K562 (cell line): ENCODE results near the gene ABCB10. TPM values are rescaled to one million over a fixed set of nuclear protein-coding genes. Genes with fewer than 3 reads are reported as not detected.

Experiments
- ATAC-seq: fragments of 200-7000 bp; cut with Tn5 transposase; 3 replicates; pipeline ENCODE4 v1.9.1; 2020; ENCODE audit warnings: moderate library complexity
- BruUV-seq: library from RNA; stranded (reverse); fragments of 400-500 nt; replicated peaks from 2 replicates; lab custom pipeline; 2021; lab: Mats Ljungman, UMichigan
- CTCF ChIA-PET: fragments of 300-600 bp; formaldehyde crosslinking; extraction: SDS; loops from one replicate; lab custom pipeline; 2021; ENCODE audit warnings: low intra/inter-chr PET ratio; lab: Yijun Ruan, JAX
- POLR2A ChIA-PET: fragments of 300-600, 350-650 bp; sonication (Branson Sonifier 250); formaldehyde crosslinking; extraction: SDS; loops from one replicate; lab custom pipeline; 2021; ENCODE audit warnings: antibody characterized with exemption, inconsistent platforms; lab: Yijun Ruan, JAX
- DNase-seq, 4 experiments: peaks; one replicate each; pipeline versions ENCODE4 v3.0.0 to v3.0.0-alpha.2; 2011 to 2018; ENCODE audit warnings: low spot score in 3 of 4, mixed read lengths in 3 of 4; ENCODE audit errors: extremely low read depth in 1 of 4
- FAIRE-seq: peaks from 2 replicates; lab custom pipeline; 2011; peaks lifted over from hg19 to GRCh38; lab: Jason Lieb, UNC
- H2AFZ ChIP-seq: 2 replicates; pipeline ENCODE4 v1.6.0; 2011; ENCODE audit warnings: low read depth, low read length, control low read depth, inconsistent platforms
- H3K27ac ChIP-seq: fragments of 200-600 bp; 3 replicates; pipeline ENCODE4 v1.8.0; 2011; ENCODE audit warnings: low read depth, mild to moderate bottlenecking, control low read depth, inconsistent platforms, low read length, moderate library complexity, mixed read lengths; ENCODE audit errors: extremely low read depth
- H3K27me3 ChIP-seq, 2 experiments: fragments of 300-600 bp in 1 of 2; 2 replicates in 1 of 2; 3 replicates in 1 of 2; pipeline versions ENCODE4 v1.6.0 to v1.8.0; 2011; ENCODE audit warnings: inconsistent platforms in 2 of 2, low read length in 2 of 2, mild to moderate bottlenecking in 1 of 2, mixed read lengths in 1 of 2, moderate library complexity in 1 of 2; ENCODE audit not compliant: control insufficient read depth in 2 of 2, insufficient read depth in 2 of 2
- H3K36me3 ChIP-seq: fragments of 300-600 bp; 3 replicates; pipeline ENCODE4 v1.8.0; 2011; ENCODE audit warnings: mild to moderate bottlenecking, low read length, inconsistent platforms; ENCODE audit not compliant: control insufficient read depth, insufficient read depth
- H3K4me1 ChIP-seq, 2 experiments: fragments of 200-600 bp in 1 of 2; replicated peaks in 1 of 2; 2 replicates in 1 of 2; 3 replicates in 1 of 2; pipeline versions ENCODE4 v1.5.1 to v1.8.0; 2011; ENCODE audit warnings: inconsistent platforms in 2 of 2, low read length in 2 of 2, mild to moderate bottlenecking in 1 of 2, mixed read lengths in 1 of 2, moderate library complexity in 1 of 2; ENCODE audit not compliant: control insufficient read depth in 2 of 2, insufficient read depth in 2 of 2
- H3K4me2 ChIP-seq: 2 replicates; pipeline ENCODE4 v1.6.1; 2011; ENCODE audit warnings: low read length, control low read depth, inconsistent platforms, mixed read lengths; ENCODE audit not compliant: insufficient read depth
- H3K4me3 ChIP-seq: fragments of 200-600 bp; sonication (generic), shearing (Covaris generic); 2 replicates; pipeline ENCODE4 v1.5.1; 2016; ENCODE audit warnings: control low read depth, inconsistent platforms
- H3K79me2 ChIP-seq: fragments of 200-600 bp; 3 replicates; pipeline ENCODE4 v1.8.0; 2011; ENCODE audit warnings: low read length, inconsistent platforms; ENCODE audit not compliant: control insufficient read depth, insufficient read depth
- H3K9ac ChIP-seq, 2 experiments: 2 replicates each; pipeline versions ENCODE4 v1.6.0 to v1.6.1; 2011; ENCODE audit warnings: low read depth in 2 of 2, low read length in 2 of 2, control low read depth in 1 of 2, inconsistent platforms in 1 of 2, mild to moderate bottlenecking in 1 of 2, mixed read lengths in 1 of 2; ENCODE audit not compliant: insufficient read depth in 1 of 2
- H3K9me1 ChIP-seq: one replicate; pipeline ENCODE4 v1.6.0; 2011; ENCODE audit warnings: inconsistent platforms, mild to moderate bottlenecking, low read length, moderate library complexity; ENCODE audit not compliant: control insufficient read depth, insufficient read depth
- H3K9me3 ChIP-seq: replicated peaks from 2 replicates; pipeline ENCODE4 v1.5.1; 2011; ENCODE audit warnings: low read depth, low read length, inconsistent platforms; ENCODE audit not compliant: control insufficient read depth, insufficient read depth
- H4K20me1 ChIP-seq: replicated peaks from 2 replicates; pipeline ENCODE4 v1.6.1; 2011; ENCODE audit warnings: low read length, inconsistent platforms, mixed read lengths; ENCODE audit not compliant: control insufficient read depth, insufficient read depth
- CREB1 ChIP-seq, 2 experiments: sonication (generic) in 1 of 2; formaldehyde crosslinking in 1 of 2; IDR thresholded peaks; 2 replicates each; pipeline versions ENCODE4 v1.6.1 to v1.8.0; 2012 to 2022; ENCODE audit warnings: inconsistent platforms in 1 of 2, mild to moderate bottlenecking in 1 of 2, missing genetic modification reagents in 1 of 2, moderate library complexity in 1 of 2
- CREM ChIP-seq: IDR thresholded peaks from 2 replicates; pipeline ENCODE4 v1.6.1; 2014; ENCODE audit warnings: antibody characterized with exemption, low read depth
- DNMT1 ChIP-seq: fragments of 450-650 bp; IDR thresholded peaks from 2 replicates; pipeline ENCODE4 v1.6.1; 2016; ENCODE audit warnings: antibody characterized with exemption, mild to moderate bottlenecking
- GTF2F1 ChIP-seq: IDR thresholded peaks from 2 replicates; pipeline ENCODE4 v1.6.1; 2011; ENCODE audit warnings: low read depth, low read length, improper control_type of control experiment
- SIN3B ChIP-seq: fragments of 450-650 bp; IDR thresholded peaks from 2 replicates; pipeline ENCODE4 v1.6.1; 2017; ENCODE audit warnings: low read depth, mild to moderate bottlenecking, moderate library complexity
- SMAD3 ChIP-seq: fragments of 450-650 bp; formaldehyde crosslinking; conservative IDR thresholded peaks from 2 replicates; pipeline ENCODE4 v1.4.0; 2020; ENCODE audit warnings: mild to moderate bottlenecking
- STAG1 ChIP-seq: sonication (generic); formaldehyde crosslinking; IDR thresholded peaks from 2 replicates; pipeline ENCODE4 v1.5.0; 2020; ENCODE audit warnings: missing genetic modification reagents, borderline replicate concordance
- WGBS: fragments of 100-300 bp; shearing (Covaris generic); methylation state at CpG from one replicate; pipeline ENCODE4 v1.1.6; 2016; ENCODE audit warnings: low coverage, mixed read lengths; ENCODE audit not compliant: insufficient coverage; ENCODE audit errors: missing lambda C conversion rate; 5-methylcytosine and 5-hydroxymethylcytosine counted together
- in situ Hi-C: fragments of 300-500 bp; cut with MboI; formaldehyde crosslinking; loops from 4 replicates; pipeline ENCODE4 v1.15.0; 2018; ENCODE audit warnings: inconsistent platforms, mixed read lengths
- intact Hi-C: fragments of 100-400 bp; cut with micrococcal nuclease; formaldehyde crosslinking; loops from 2 replicates; pipeline ENCODE4 v1.14.2; 2022
- polyA plus RNA-seq, 8 experiments: library from polyadenylated mRNA; depleted of rRNA in 4 of 8; stranded (reverse) in 5 of 8; unstranded in 3 of 8; fragments of >200 nt; fragmentation: Nextera tagmentation in 2 of 8; fragmentation: Illumina TruSeq in 1 of 8; extraction: Ambion mirVana in 2 of 8; extraction: Trizol in 1 of 8; gene quantifications; 2 replicates each; pipeline versions ENCODE4 v1.2.1 to v1.2.3, GENCODE V29; 2011 to 2014; ENCODE audit warnings: inconsistent platforms in 1 of 8, missing spikeins in 1 of 8
- total RNA-seq, 7 experiments: library from RNA; depleted of rRNA in 6 of 7; stranded (reverse); fragments of >200 nt in 6 of 7; fragmentation: Illumina TruSeq in 2 of 7; extraction: Trizol in 2 of 7; gene quantifications; 2 replicates each; pipeline versions ENCODE4 v1.2.1 to v1.2.3, GENCODE V29; 2011 to 2021; ENCODE audit warnings: low replicate concordance in 1 of 7
- TF ChIP-seq, protein P1 (sequence below): fragments of 450-650 bp; conservative IDR thresholded peaks from 2 replicates; pipeline ENCODE4 v1.6.1; 2016; ENCODE audit warnings: missing genetic modification characterization, low read depth, mild to moderate bottlenecking, control low read depth, missing compliant biosample characterization
- TF ChIP-seq, protein P2 (sequence below): sonication (generic); formaldehyde crosslinking; IDR thresholded peaks from 2 replicates; pipeline ENCODE4 v1.8.1; 2023; ENCODE audit warnings: mild to moderate bottlenecking, missing genetic modification reagents

ABCB10 gene
- total and polyA plus RNA-seq, 9 of the 15 experiments (the other 6 are each of a cell fraction or from before 2014, with no cell fraction given): 12.4 to 54.8 (median 36.4) TPM

DNA sequence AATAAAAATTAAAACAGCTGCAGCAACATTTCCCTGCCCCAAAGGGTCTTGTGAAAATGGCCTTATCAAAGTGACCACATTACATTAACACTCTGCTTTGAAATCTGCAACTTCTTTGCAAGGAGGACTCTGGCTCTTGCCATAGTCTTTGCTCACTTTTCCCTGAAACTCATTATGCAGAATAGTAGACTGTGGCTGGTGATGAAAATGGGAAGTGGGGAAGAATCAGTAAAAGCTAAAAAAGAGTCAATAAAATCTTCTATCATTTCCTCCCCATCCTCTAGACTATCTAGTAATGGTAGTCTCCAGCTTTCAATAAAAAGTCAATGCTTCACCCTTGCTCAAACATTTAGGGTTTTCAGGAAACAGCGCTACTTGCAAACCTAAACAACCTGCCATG, 31.8 kb downstream of the ABCB10 start:
- whole genome bisulfite sequencing: 92% methylated on average over 1 of the region's 1 CpG
- BruUV-seq: no TSS peak
- no peak overlapping the region for H3K9ac ChIP-seq
- FAIRE-seq (no peak), ATAC-seq (no peak), DNase-seq (no peak)
- H3K9me1 ChIP-seq: no peaks in the 10 kb centered on the region
- no peaks in the 10 kb centered on the region for H3K4me1 ChIP-seq
- no peak overlapping the region for H3K27ac ChIP-seq
- no peak overlapping the region for H3K4me3 ChIP-seq
- no peak overlapping the region for H3K4me2 ChIP-seq
- TF ChIP-seq CREB1 (IDR thresholded peaks at IDR 0.05) (no peak), CREB1 (CRISPR knock-in tag; IDR thresholded peaks at IDR 0.05) (no peak), SIN3B (no peak)
- TF ChIP-seq, protein P1, sequence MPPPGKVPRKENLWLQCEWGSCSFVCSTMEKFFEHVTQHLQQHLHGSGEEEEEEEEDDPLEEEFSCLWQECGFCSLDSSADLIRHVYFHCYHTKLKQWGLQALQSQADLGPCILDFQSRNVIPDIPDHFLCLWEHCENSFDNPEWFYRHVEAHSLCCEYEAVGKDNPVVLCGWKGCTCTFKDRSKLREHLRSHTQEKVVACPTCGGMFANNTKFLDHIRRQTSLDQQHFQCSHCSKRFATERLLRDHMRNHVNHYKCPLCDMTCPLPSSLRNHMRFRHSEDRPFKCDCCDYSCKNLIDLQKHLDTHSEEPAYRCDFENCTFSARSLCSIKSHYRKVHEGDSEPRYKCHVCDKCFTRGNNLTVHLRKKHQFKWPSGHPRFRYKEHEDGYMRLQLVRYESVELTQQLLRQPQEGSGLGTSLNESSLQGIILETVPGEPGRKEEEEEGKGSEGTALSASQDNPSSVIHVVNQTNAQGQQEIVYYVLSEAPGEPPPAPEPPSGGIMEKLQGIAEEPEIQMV: no peak
- H3K36me3 ChIP-seq: peaks cover 78% of the 10 kb centered on the region
- in situ Hi-C loops: no loop called here
- no peaks in the 10 kb centered on the region for H3K27me3 ChIP-seq
- no peaks in the 10 kb centered on the region for H3K9me3 ChIP-seq
- CTCF ChIA-PET: no interaction called here
- H3K79me2 ChIP-seq: no peaks in the 10 kb centered on the region
- POLR2A ChIA-PET: interaction anchor here (0.6 to 2.0 kb wide), 7 partner anchors 9 to 683 kb away, joined by 3 to 12 read pairs (median 5); partner anchors contain the start of gene NUP133
- intact Hi-C loops: no loop called here
- H2AFZ ChIP-seq: no peak overlapping the region
- H4K20me1 ChIP-seq: no peaks in the 10 kb centered on the region

DNA sequence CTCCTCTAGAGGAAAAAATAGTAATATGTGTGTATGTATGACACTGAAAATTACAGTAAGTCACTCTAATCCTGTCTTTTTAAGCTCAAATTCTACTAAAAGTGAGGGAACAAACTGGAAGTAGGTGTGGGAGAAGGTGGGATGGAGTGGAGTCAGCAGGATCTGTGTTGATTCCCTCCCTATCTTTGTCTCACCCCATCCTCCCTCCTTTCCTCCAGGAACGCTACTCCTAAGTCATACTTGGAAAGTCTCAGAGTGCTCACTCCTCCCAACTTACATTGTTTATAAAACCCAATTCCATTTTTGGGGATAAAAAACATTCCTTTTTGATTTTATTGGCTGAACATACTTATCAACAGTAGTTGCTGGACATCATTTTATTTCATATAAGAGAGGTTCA, 35.5 kb downstream of the ABCB10 start:
- no peak overlapping the region for H3K27ac ChIP-seq
- in situ Hi-C loops: no loop called here
- no peaks in the 10 kb centered on the region for H3K4me1 ChIP-seq
- no peaks in the 10 kb centered on the region for H3K9me1 ChIP-seq
- H3K4me2 ChIP-seq: no peak overlapping the region
- H3K9ac ChIP-seq: no peak overlapping the region
- 100% methylated on average over 1 of the region's 1 CpG for WGBS
- no peaks in the 10 kb centered on the region for H3K27me3 ChIP-seq
- no peak for FAIRE-seq
- no peak overlapping the region for H3K4me3 ChIP-seq
- peaks cover 70% of the 10 kb centered on the region for H3K36me3 ChIP-seq
- POLR2A ChIA-PET: no interaction called here
- H4K20me1 ChIP-seq: no peaks in the 10 kb centered on the region
- DNase-seq: no peak
- no TSS peak for BruUV-seq
- ATAC-seq: no peak
- H3K79me2 ChIP-seq: no peaks in the 10 kb centered on the region
- intact Hi-C loops: no loop called here
- CTCF ChIA-PET: no interaction called here
- H3K9me3 ChIP-seq: no peaks in the 10 kb centered on the region
- no peak overlapping the region for H2AFZ ChIP-seq
- TF ChIP-seq CREM (no peak), DNMT1 (no peak), SMAD3 (no peak), STAG1 (CRISPR knock-in tag) (no peak), GTF2F1 (no peak)
- TF ChIP-seq, protein P2, sequence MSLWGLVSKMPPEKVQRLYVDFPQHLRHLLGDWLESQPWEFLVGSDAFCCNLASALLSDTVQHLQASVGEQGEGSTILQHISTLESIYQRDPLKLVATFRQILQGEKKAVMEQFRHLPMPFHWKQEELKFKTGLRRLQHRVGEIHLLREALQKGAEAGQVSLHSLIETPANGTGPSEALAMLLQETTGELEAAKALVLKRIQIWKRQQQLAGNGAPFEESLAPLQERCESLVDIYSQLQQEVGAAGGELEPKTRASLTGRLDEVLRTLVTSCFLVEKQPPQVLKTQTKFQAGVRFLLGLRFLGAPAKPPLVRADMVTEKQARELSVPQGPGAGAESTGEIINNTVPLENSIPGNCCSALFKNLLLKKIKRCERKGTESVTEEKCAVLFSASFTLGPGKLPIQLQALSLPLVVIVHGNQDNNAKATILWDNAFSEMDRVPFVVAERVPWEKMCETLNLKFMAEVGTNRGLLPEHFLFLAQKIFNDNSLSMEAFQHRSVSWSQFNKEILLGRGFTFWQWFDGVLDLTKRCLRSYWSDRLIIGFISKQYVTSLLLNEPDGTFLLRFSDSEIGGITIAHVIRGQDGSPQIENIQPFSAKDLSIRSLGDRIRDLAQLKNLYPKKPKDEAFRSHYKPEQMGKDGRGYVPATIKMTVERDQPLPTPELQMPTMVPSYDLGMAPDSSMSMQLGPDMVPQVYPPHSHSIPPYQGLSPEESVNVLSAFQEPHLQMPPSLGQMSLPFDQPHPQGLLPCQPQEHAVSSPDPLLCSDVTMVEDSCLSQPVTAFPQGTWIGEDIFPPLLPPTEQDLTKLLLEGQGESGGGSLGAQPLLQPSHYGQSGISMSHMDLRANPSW: no peak
